Stimulated activated naive CD8-positive, alpha-beta T cell treated with anti-CD3 and anti-CD28 coated beads, Interleukin-15, Interleukin-2, amounts not matched to agents 100 U/mL and 50 U/mL, for 24 hours (primary cell): ENCODE results near the gene EPAS1.
A peak's percentile ranks its signal among the peaks of the same experiment; 100 is the strongest.

ENCODE experiments used
- ATAC-seq: fragments of 150-1000 bp; cut with Tn5 transposase; one replicate; pipeline ENCODE4 v1.10.0; 2021
- DNase-seq: peaks from one replicate; pipeline ENCODE4 v3.0.0; 2021

The EPAS1 gene

DNA sequence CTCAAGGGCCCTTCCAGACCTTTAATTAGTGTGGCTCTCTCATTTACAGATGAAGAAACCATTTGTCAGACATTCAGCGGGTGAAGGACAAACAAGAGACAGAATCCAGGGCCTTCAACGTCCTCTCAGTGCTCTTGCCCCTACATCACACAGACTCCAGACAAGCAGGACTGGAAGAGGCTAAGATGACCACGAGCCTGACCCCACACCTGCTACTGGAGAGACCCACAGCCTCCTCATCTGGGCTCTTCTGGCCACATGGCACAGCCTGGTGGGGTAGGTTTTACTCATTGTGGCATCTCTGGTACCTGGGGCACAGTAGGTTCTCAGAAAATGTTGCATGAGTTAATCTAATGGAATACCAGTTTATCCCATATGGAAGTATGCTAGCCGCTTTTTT, 112.5 kb downstream of the EPAS1 start:
- DNase-seq = no peak
- no peak for ATAC-seq

DNA sequence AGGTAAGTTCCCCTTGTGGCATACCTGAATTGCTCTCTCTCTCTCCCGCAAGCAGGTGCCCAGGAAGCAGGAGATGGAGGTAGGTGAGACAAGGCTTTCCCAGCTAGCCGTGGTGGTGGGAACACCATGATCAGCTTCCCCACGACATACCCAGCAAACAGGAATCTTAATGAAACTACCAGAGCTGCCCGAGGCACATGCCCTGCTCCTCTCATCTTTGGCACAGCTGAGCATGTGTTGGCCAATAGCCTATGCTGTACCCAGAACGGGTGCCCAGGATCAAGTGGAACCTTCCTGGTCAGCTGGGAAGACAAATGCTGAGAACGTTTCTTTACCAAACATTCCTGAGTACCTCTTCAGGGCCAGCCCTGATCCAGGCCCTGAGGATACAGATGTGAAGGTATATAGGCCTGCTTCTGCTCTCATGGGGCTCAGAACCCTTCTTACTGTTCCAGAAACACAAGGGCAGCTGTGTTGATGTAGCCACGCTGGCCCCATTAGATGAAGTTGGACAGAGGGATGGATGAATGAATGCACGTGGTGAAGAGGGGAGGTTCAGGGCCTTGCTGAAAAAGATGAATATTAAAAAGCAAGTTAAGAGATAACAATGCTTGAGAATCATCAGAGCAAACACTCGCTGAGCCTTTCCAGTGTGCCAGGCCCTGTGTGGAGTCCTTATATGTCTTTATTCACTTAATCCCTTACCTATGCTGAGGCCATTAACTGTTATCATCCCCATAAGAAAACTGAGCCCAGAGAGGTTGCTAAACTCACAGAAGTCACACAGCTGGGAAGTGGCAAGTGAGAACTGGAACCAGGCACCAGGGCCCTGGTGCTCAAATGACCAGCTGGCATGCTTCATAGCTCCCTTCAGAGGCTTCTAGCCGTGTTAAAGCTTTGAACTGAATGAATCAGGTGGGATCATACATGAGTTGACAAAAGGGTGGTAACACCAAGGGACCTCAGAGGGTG, 113.4 kb downstream of the EPAS1 start:
- DNase-seq (no peak), ATAC-seq (no peak)

DNA sequence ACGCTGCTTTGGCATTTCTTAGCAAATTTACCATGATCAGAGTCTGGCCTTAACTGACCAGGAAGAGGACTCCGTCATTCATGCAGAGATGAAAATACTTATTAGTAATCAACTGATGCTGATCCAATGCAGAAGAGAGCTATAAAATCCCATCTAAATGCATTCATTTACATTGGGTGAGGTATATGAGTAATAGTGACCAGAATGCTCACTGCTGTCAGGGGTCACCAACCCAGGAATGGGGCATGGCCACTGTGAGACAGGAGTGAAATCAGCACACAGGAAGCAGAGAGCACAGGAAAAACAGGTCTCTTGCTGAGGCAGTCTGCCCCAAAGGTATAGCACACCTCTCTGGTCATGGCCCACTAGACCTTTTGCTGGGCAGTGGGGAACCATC, 114.0 kb downstream of the EPAS1 start:
- DNase-seq (no peak), ATAC-seq (no peak)

GRCh38 chr2:46411985-46412384, 114.8 kb downstream of the EPAS1 start:
- ATAC-seq (no peak), DNase-seq (no peak)

GRCh38 chr2:46413111-46413510, 115.9 kb downstream of the EPAS1 start:
- DNase-seq = no peak
- ATAC-seq = no peak

DNA sequence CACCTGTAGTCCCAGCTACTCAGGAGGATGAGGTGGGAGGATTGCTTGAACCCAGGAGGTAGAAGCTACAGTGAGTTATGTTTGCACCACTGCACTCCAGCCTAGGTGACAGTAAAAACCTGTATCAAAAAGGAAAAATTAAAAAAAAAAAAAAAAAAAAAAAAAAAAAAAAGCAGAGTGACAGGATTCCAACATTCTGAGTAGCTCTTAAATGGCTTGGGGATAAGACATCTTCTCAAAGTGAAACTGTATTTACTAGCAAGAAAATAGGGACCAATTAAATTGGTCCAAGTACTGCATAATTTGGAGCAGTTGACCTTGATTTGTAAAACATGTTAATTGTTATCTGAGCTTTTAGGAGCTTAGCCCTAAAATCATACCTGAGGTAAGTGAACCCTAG, 116.4 kb downstream of the EPAS1 start:
- DNase-seq (no peak), ATAC-seq (no peak)

DNA sequence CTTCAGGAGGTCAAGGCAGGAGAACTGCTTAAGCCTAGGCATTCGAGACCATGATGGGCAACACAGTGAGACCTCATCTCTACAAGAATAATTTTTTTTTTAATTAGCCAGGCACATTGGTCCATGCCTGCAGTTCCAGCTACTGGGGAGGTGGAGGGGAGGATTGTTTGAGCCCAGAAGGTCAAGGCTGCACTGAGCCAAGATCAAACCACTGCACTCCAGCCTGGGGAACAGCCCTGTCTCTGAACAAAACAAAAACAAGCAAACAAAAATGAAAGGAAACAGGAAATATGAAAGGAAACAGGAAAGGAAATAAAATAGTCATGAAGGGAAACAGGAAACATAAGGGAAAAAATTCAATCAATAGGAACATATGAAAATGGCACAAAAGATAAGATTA, 117.5 kb downstream of the EPAS1 start:
- DNase-seq (no peak), ATAC-seq (no peak)

DNA sequence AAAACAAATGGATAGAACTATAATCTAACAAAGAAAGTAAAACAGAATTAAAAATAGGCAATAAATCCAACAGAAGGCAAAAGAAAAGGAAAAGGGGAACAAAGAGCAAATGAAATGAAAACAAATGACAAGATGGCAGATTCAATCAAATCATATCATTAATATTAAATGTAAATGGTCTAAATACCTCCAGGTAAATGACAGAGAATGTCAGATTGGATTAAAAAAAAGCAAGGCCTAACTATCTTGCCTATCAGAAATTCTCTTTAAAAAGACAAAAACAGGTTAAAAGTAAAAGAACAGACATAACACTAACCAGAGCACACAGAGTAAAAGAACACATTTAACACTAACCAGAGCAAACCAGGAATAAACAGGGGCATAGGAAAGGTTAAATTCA, 119.1 kb downstream of the EPAS1 start:
- DNase-seq (no peak), ATAC-seq (no peak)

GRCh38 chr2:46416739-46417403, 119.7 kb downstream of the EPAS1 start:
- ATAC-seq (no peak), DNase-seq (no peak)

DNA sequence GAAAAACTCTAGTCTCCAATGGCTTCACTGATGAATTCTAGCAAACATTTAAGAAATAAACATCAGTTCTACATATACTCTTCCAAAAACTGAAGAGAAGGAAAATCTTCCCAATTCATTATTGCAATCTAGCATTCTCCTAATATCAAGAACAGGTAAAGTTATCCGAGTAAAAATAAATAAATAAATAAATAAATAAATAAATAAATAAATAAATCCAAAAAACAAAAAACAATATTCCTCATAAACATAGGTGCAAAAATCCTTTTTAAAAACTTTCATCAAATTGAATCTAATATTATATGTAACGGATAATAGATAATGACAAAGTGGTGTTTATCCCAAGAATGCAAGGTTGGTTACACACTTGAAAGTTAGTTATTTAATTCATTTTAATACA, 123.7 kb downstream of the EPAS1 start:
- ATAC-seq (no peak), DNase-seq (no peak)

- DNase-seq = no peak
- ATAC-seq = no peak
These were observed 124.2 kb downstream of the EPAS1 start for GRCh38 chr2:46421361-46421760.

GRCh38 chr2:46422717-46423394, 125.6 kb downstream of the EPAS1 start:
- DNase-seq = no peak
- no peak for ATAC-seq

DNA sequence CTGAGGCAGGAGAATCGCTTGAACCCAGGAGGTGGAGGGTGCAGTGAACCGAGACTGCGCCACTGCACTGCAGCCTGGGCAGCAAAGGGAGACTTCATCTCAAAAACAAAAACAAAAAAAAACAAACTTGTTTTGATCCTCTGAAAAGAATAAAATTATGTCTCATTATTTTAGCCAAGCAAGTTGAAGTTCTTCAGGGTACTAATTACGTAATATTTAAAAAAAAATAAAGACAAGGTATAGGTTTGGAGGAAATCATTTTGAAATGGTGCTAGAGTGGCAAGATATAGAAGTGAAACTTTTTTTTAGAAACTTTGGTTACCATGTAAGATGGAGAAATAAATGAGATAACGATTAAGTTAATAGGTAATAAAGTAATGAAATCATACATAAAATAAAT, 127.7 kb downstream of the EPAS1 start:
- ATAC-seq (no peak), DNase-seq (no peak)

GRCh38 chr2:46428911-46429436, 131.8 kb downstream of the EPAS1 start:
- no peak for ATAC-seq
- DNase-seq = no peak

DNA sequence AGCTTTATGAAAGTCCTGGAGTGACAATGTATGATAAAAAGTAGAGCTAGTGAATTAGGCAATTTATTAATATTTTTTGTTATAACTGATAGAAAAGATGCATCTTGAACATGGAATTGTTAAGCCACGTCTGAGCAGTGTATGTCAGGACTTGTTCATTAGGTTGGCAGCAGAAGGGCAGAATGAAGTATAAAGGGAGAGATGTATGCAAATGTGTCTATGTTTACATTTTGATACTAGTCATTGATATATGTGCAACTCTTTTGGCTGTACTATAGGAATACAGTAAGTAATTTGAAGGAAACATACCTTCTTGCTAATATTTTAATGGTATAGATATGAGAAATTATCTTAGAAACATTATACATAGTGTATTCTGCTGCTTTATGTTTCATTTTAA, 133.2 kb downstream of the EPAS1 start:
- DNase-seq = no peak
- ATAC-seq = no peak

DNA sequence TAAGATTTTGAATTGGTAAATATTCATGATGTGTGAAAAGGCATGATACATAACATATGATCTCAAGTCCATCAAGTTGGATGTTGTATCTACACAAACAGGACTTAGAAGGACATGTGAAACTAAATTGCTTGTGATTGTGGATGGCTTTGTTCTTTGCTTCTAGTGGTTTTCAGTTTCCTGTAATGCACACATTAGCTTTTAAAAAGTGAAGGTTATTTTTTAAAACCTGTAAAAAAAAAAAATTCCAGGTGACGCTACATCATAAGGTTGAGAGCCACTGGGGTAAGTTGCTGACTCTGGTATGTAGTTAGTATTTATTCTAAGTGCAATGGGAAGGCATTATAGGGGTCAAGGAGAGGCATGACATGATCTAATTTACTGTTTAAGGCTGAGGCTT, 133.8 kb downstream of the EPAS1 start:
- DNase-seq = no peak
- no peak for ATAC-seq

GRCh38 chr2:46431481-46432235, 134.5 kb downstream of the EPAS1 start:
- no peak for DNase-seq

GRCh38 chr2:46434851-46435273, 137.7 kb downstream of the EPAS1 start:
- no peak for DNase-seq
- ATAC-seq = no peak

More at GRCh38 chr2:46431481-46432235, 134.5 kb downstream of the EPAS1 start:
- ATAC-seq = peak; percentile 19

- DNase-seq = no peak
- no peak for ATAC-seq
These were observed 138.1 kb downstream of the EPAS1 start for GRCh38 chr2:46435353-46435752.

GRCh38 chr2:46435796-46436360, 138.7 kb downstream of the EPAS1 start:
- DNase-seq (no peak), ATAC-seq (no peak)
